ENCODE results near the gene VPS37D.

- no peak for TF ChIP-seq CTCF (IDR thresholded peaks at IDR 0.05; ENCODE audit: insufficient read depth, low read length, poor library complexity, severe bottlenecking)
- TF ChIP-seq EZH2phosphoT487 (conservative IDR thresholded peaks at IDR 0.05; ENCODE audit: low read length): no peak
These were observed 34.6 kb downstream of the VPS37D start for GRCh38 chr7:73702226-73702625.

Data from SU-DHL-6 (cell line).